ENCODE results near the gene ZIC1.

The ZIC1 gene

GRCh38 chr3:147369661-147370123, 39.5 kb upstream of the ZIC1 start:
- peak; percentile 60 for ATAC-seq

GRCh38 chr3:147370349-147370748, 38.8 kb upstream of the ZIC1 start:
- no peak for TF ChIP-seq CREB5 (CRISPR knock-in tag; IDR thresholded peaks at IDR 0.05; ENCODE audit: low read depth)
- TF ChIP-seq CSRNP3 (CRISPR knock-in tag; IDR thresholded peaks at IDR 0.05): no peak
- no peak for TF ChIP-seq ESRRG (CRISPR knock-in tag; IDR thresholded peaks at IDR 0.05)
- no peak for TF ChIP-seq BACH2 (CRISPR knock-in tag; IDR thresholded peaks at IDR 0.05; ENCODE audit: borderline replicate concordance)
- no peak for TF ChIP-seq ZC3H10 (CRISPR knock-in tag; IDR thresholded peaks at IDR 0.05)
- TF ChIP-seq CSDC2 (CRISPR knock-in tag; IDR thresholded peaks at IDR 0.05): no peak
- no peak for TF ChIP-seq TOX (CRISPR knock-in tag; IDR thresholded peaks at IDR 0.05; ENCODE audit: borderline replicate concordance)
- TF ChIP-seq RARB (CRISPR knock-in tag; IDR thresholded peaks at IDR 0.05): no peak
- no peak for TF ChIP-seq TSHZ2 (CRISPR knock-in tag; IDR thresholded peaks at IDR 0.05)
- TF ChIP-seq ZNF565 (CRISPR knock-in tag; conservative IDR thresholded peaks at IDR 0.05; ENCODE audit: low read depth): no peak
- TF ChIP-seq ZFP3 (CRISPR knock-in tag; IDR thresholded peaks at IDR 0.05): no peak
- no peak for TF ChIP-seq ZNF70 (CRISPR knock-in tag; IDR thresholded peaks at IDR 0.05)
- TF ChIP-seq ARNTL (CRISPR knock-in tag; IDR thresholded peaks at IDR 0.05; ENCODE audit: borderline replicate concordance, low read depth): no peak
- ATAC-seq: no peak

More at GRCh38 chr3:147369661-147370123, 39.5 kb upstream of the ZIC1 start:
- TF ChIP-seq POU6F1 (CRISPR knock-in tag; IDR thresholded peaks at IDR 0.05; ENCODE audit: borderline replicate concordance, low read depth): no peak
- no peak for TF ChIP-seq ZFP3 (CRISPR knock-in tag; IDR thresholded peaks at IDR 0.05)
- TF ChIP-seq PATZ1 (CRISPR knock-in tag; IDR thresholded peaks at IDR 0.05; ENCODE audit: borderline replicate concordance): no peak
- TF ChIP-seq ISL1 (CRISPR knock-in tag; IDR thresholded peaks at IDR 0.05): no peak
- no peak for TF ChIP-seq OSR1 (CRISPR knock-in tag; IDR thresholded peaks at IDR 0.05)

GRCh38 chr3:147371140-147371539, 38.0 kb upstream of the ZIC1 start:
- TF ChIP-seq ZC3H10 (CRISPR knock-in tag; IDR thresholded peaks at IDR 0.05): no peak
- no peak for ATAC-seq

- ATAC-seq: no peak
- TF ChIP-seq PATZ1 (CRISPR knock-in tag; IDR thresholded peaks at IDR 0.05; ENCODE audit: borderline replicate concordance) (no peak), BACH2 (CRISPR knock-in tag; IDR thresholded peaks at IDR 0.05; ENCODE audit: borderline replicate concordance) (no peak), TSHZ2 (CRISPR knock-in tag; IDR thresholded peaks at IDR 0.05) (no peak), ARNTL (CRISPR knock-in tag; IDR thresholded peaks at IDR 0.05; ENCODE audit: borderline replicate concordance, low read depth) (no peak), GLIS3 (CRISPR knock-in tag; IDR thresholded peaks at IDR 0.05) (no peak), RARB (CRISPR knock-in tag; IDR thresholded peaks at IDR 0.05) (no peak), CSDC2 (CRISPR knock-in tag; IDR thresholded peaks at IDR 0.05) (no peak), CSRNP3 (CRISPR knock-in tag; IDR thresholded peaks at IDR 0.05) (no peak)
Observed at GRCh38 chr3:147371771-147372340, 37.3 kb upstream of the ZIC1 start.
